NCI-H510A treated with DMSO at 0.1 percent for 48 hours (cell line): ENCODE data around the gene POMT2.
A peak's percentile ranks its signal among the peaks of the same experiment; 100 is the strongest.
"Not testable (repeated sequence)": the region's sequence is repeated elsewhere in the genome, so short reads cannot be mapped to it uniquely, and the experiment has no call there.

Experiments
- DNase-seq: peaks from one replicate; lab custom pipeline; 2025; lab: John Stamatoyannopoulos, UW

Gene POMT2

DNA sequence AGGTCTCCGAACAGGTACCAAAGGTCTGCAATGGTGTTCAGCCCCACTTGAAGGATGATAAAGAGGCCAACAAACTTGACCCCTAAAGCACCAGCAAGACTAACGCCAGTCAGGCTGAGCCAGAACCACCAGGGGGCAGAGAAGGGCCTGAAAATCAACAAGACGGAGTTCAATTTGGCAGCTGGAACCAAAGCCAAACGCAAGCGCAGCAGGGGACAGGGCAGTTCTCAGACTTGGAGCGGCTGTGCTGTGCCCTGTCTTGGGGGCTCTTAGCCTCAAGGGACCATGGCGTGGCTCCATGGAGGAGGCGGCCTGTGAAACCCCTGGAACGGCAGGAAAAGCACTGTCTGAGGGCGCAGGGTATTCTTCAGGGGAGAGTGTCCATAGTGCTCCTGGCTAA lies 19.6 kb downstream of the POMT2 start:
- DNase-seq = peak; percentile 21

- DNase-seq = no peak
Observed at GRCh38 chr14:77299771-77300170, 20.9 kb downstream of the POMT2 start.

DNA sequence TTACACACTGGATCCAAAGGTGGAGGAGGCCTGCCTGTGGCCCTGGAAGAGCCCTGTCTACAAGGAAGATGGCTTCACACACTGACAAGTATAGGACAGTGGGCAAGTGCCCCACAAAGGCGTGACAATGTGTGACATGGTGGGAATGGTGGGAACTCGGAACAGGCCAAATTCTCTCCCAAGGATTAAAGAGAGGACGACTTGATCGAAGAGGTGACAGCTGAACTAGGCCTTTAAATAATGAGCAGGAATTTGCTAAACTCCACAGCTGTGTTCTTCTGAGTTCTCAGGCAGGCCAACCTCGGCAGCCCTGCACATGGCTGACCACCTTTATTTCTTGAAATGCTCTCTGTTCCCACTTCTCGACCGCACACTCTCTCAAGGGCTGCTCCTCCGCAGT lies 23.8 kb downstream of the POMT2 start:
- DNase-seq = no peak

GRCh38 chr14:77296155-77296554 lies 24.5 kb downstream of the POMT2 start:
- no peak for DNase-seq

GRCh38 chr14:77290705-77291104 lies 30.0 kb downstream of the POMT2 start:
- no peak for DNase-seq

DNA sequence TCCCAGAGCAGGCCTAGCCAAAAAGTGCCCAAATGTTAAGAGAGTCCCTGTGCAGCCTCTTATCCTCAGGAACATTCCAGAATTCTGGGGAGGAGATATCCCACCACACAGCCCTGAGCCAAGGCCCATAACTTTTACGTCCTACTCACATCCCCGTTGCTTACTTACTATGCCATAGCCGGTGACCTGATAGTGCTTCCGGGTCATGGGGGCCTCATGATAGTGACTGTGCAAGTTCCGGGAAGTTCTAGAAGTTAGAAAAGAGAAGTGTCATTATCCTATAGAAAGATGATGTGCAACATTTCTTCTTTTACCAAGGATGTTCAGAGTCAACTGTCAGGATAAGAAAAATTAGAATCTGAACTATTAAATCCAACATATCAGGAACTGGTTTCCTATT lies 34.1 kb downstream of the POMT2 start:
- no peak for DNase-seq

GRCh38 chr14:77284466-77284865 lies 36.2 kb downstream of the POMT2 start:
- DNase-seq = no peak

DNA sequence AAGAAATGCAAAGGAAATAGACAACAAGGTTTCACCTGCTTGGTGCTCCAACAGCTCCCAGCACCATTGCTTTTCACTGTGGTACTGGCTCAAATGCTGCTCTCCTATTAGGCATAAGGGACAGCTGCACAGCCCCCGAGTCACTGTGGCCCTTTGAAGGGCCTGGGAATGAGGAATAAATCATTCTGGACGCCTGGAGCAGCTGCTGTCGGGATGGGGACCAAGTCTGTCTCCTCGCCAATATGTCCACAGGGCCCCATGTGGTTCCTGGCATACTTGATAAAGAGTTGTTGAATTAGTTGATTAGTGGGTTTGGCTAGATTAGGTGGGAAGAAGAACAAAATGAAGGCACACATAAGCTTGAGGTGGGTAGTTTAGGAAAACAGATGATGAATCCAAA lies 36.6 kb downstream of the POMT2 start:
- DNase-seq = no peak

DNA sequence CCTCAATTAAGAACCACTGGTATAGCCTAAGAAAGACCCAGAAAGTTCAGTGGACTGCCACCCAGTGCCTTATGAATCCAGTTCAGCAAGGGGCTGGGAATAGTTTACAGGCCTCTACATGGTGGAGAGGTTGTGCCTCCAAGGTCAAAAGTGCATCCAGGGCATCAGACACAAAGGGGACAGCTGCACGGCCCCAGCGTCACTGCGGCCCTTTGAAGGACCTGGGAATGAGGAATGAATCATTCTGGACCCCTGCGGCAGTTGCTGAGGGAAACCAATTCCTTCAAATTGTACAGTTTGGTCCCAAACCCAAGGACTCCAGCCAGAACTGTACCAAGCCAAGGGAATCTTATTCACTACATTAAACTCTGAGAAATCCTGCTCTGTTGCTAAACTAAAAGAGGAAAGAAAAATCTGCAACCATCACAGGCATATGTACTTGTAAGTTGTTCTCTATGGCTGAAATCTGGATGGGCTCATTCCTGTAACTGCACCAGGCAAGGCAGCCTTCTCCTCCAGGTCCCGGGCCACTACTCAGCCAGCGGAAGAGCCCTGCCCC lies 38.8 kb downstream of the POMT2 start:
- DNase-seq = no peak

DNA sequence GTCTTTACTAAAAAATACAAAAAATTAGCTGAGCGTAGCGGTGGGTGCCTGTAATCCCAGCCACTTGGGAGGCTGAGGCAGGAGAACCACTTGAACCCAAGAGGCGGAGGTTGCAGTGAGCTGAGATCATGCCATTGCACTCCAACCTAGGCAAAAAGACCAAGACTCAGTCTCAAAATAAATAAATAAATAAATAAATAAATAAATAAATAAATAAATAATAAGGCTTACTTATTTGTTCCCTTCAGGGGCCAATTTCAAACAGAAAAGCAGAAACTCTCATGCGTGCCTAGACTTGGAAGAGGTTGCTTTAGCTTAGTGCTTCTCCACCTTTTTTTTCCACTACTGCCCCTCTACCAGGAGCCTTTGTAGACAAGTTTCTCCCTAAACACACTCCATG lies 39.8 kb downstream of the POMT2 start:
- DNase-seq = not testable (repeated sequence)

- DNase-seq = no peak
Observed at GRCh38 chr14:77279719-77280118, 41.0 kb downstream of the POMT2 start.

DNA sequence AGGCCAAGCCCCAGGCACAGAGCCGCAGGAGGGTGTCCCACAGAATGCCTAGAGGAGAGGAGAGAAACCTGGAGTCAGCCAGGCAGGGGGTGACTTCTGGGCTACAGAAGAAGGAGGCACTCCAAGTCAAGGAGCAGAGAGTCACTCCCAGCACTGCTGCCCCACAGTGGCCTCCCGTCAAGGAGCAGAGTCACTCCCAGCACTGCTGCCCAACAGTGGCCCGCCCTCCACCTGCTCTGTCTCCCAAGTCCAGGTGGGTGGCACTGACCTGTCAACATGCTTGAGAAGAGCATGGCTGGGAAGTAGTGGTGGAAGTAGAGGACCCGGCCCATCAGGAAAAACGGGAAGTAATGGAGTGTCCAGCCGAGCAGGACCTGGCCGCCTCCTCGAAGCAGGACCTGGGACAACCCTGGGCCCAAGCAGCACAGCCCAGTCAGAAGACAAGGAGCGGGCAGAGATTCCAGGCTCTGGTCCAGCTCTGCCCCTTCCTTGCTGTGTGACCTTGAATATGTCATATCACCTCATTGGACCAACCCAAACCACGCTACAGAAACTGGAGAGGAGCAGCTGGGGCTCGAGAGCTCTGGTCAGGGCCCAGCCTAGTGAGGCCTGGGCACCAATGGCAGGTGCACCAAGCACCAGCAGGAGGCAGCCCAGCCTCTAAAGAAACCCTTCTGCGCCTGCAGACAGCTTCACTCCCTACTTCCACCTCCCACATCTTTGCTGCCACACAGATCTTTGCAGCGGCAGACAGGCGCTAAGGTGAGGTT lies 42.0 kb downstream of the POMT2 start:
- DNase-seq = no peak

- DNase-seq = no peak
Observed at GRCh38 chr14:77276959-77277358, 43.7 kb downstream of the POMT2 start.

GRCh38 chr14:77276295-77276935 lies 44.3 kb downstream of the POMT2 start:
- DNase-seq = no peak

DNA sequence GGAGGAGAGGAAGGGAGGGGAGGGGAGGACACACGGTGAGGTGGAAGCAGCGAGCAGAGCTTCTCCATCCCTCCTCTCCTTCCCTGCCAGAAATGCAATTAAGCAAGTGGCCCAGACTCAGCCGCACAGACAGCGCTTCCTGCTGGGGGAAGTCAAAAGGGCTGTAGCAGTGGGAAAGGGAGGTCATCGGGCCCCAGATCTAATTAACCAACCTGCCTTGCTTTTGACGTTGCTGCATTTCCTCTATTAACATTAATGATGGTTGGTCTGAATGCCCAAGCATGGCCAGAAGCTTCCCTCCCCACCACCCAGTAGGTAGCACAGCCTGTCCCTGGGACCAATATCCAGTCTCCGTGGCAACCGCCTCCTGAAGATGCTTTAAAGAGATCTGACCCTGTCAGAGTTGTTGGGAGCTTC lies 45.1 kb downstream of the POMT2 start:
- no peak for DNase-seq

DNA sequence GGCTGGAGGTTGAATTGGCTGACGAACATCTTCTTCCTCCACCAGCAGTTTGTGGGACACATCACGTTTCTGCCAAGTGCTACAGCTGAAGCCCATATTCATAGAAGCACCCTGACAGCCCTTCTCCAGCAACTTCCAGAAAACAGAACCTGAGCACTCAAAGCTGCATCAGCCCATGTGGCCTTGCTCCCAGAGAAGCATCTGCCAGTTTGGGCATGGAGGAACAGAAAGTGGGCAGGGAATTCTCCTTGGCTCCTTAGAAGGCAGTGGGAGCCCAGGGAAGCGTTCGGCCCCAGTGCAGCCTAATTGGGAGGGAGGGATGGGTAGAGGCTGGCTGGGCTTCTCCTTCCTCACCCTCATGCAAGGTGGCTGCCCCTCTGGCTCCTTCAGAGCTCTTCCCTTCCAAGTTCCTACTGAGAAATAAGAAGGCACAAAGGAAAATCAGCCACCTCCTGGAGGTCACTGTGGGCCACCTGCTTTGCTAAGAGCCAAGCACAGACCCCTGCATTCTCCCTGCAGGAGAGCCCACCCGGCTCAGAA lies 45.6 kb downstream of the POMT2 start:
- no peak for DNase-seq

DNA sequence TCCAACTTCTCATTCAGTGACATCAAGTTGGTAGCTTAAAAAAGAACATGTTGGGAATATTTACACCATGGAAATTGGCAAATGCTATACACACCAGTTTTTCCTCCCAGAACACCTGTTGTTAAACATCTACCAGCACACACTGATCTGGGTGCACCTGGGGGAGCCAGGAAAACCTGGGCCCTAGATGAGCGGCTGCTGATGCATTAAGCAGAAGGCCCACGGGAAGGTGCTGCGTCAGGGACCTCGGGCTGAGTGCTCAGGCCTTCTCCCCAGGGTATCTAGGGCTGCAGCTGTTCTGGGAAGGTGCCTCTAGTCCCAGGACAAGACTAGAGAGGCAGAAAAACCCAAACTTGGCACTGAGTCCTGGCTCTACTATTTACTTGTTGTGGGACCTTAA lies 46.9 kb downstream of the POMT2 start:
- no peak for DNase-seq

- DNase-seq = no peak
Observed at GRCh38 chr14:77272261-77272660, 48.4 kb downstream of the POMT2 start.

DNA sequence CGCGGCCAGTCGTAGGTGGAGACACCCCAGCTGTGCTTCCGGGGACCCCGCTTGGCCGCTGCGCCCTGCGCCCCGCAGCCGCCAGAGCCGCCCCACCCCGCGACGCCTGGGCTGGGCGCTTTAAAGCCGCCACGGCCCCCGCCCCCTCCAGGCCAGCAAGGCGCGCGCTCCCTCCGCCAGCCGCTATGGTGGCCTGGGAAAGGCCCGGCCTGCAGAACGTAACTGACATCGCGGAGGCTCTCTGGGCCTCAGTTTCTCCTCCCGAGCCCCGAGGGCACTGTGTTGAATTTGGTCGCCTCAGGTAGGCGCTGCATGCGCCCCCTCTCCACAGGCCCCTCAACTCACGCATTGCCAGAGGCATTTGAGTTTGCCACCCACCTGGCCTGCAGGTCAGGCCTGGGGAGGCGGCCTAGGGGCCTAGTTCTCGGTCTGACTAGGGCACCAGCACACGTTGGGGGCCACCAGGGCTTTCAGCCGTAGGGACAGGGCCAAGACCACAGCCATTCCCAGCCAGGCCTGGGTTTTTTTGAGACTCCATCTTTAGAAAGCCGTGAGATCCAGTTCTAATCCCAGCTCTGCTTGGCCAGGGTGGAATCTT lies 49.5 kb downstream of the POMT2 start, which contains the start of gene NGB:
TSS of gene NGB (minus strand) at position 94 of the 598 bp plus-strand sequence. CDS start 269 bp downstream, outside the sequence.
- no peak for DNase-seq

- no peak for DNase-seq
Observed at GRCh38 chr14:77270361-77271112, 50.1 kb downstream of the POMT2 start.

- peak; percentile 63 for DNase-seq
Observed at GRCh38 chr14:77268989-77269600, 51.6 kb downstream of the POMT2 start.
